Measurements from ENCODE around the gene TGFB1I1.
A peak's percentile ranks its signal among the peaks of the same experiment; 100 is the strongest.
"Not testable (repeated sequence)": the region's sequence is repeated elsewhere in the genome, so short reads cannot be mapped to it uniquely, and the experiment has no call there.

Gene TGFB1I1
- total RNA-seq = 0.04 to 0.66 reads per million in 2 experiments

DNA sequence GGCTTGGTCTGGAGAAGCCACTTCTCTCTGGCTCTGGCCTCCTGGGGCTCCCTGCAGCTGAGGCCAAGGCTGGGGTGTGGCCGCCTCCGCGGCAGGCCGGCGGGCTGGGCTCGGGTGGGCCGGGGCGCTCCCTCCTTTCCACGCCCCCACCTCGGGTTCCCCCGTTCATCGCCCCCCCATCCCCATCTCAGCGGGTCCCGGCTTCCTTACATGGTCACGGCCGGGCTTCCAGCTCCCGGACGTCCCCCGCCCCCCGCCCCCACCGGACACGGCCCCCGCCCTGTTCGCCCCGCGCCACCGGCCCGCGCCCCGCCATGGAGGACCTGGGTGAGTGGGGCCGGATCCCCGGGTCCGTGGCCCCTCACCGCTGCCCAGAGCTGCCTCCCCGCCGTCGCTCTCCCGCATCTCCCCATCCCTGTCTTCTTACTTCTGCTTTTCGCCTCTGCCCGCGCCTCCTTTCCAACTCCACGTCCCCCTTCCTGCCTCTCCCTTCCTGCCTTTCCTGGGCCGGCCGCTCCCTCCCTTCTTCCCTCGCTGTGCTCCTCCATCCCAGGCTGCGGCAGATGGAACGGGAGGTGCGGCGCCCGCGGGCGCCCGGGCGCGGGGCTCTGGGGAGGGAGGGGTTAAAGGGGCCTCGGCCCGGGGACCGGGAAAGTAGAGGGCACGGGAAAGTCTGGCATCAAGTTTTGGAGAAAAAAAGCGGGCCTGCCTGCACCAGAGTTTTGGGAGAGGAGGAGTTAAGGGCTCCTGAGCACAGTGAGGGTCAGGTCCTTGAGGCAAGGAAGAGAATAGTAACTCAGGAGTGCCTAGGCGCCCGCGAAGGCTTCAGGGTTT is at the start of gene TGFB1I1:
Gene TGFB1I1, plus strand, starts transcription at position 278 of the 834 bp plus-strand sequence. Its CDS starts 37 bp downstream, at position 315.
- no peak for DNase-seq (ENCODE audit: low read depth)

- DNase-seq (ENCODE audit: low read depth) = no peak
Measured at GRCh38 chr16:31423241-31423640, 48.7 kb upstream of the TGFB1I1 start.

- DNase-seq (ENCODE audit: low read depth) = no peak
Measured at GRCh38 chr16:31423801-31424200, 48.2 kb upstream of the TGFB1I1 start.

GRCh38 chr16:31427441-31428278 is 44.3 kb upstream of the TGFB1I1 start:
- peak; percentile 30 for DNase-seq (ENCODE audit: low read depth)

DNA sequence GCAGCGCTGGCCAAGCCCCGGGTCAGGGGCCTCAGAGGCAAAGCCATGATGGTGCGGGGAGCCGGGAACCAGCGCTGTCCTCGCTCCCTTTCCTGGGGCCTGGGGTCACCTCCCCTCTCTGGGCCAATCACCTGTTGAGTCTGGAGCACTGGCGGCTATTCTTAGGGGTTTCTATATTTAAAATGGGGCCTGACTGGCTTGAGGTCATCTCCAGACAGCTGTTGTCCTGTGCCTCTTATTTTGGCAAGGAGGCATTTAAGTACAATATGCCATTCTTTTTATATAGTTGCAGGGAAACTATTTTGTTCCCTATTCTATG is 43.7 kb upstream of the TGFB1I1 start, which contains the start of gene COX6A2:
Gene COX6A2, minus strand, starts transcription at position 82 of the 319 bp plus-strand sequence. Its CDS starts 35 bp downstream, at position 47.
- DNase-seq (ENCODE audit: low read depth) = no peak

DNA sequence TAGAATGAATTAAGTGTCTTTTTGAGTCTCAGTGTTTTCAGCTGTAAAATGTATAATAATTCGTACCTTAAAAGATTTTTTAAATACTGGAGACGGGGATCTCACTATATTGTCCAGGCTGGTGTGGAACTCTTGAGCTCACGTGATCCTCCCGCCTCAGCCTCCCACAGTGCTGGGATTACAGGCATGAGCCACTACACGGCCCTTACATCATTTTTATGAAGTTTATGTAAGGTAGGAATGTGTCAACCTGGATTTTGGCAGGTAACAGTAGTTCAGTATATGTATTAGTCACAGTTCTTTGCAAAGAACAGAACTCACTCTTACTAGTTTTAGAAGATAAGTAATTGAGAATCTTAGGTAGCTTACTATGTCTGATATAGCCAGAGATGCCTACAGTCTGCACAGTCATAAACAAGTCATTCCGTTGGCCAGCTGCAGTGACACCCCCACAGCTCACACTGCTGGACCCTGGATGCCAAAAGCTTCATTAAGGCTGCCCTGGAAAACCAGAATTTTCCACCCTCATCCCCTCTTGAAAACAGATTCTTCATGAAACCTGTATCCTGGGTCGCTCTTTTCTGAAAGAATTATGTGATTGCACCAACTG is 43.2 kb upstream of the TGFB1I1 start:
- DNase-seq (ENCODE audit: low read depth) = no peak

- no peak for DNase-seq (ENCODE audit: low read depth)
Measured at GRCh38 chr16:31429314-31429713, 42.6 kb upstream of the TGFB1I1 start.

DNA sequence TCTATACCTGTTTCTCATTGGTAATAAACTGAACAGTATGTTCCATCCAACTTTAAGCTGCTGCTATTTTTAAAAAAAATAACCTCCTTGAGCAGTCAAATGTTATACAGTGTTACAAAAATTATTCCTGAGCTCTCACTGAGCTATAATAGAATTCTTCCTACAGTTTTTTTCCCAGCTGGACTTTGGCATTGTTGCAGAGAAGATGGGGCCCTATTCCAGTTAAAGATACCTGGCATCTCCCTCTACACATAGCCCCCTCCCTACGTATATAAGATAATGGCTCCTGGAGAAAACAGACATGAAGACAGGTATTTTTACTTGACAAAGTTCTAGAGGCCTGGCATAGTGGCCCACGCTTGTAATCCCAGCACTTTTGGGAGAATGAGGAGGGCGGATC is 42.2 kb upstream of the TGFB1I1 start:
- DNase-seq (ENCODE audit: low read depth) = no peak

- no peak for DNase-seq (ENCODE audit: low read depth)
Measured at GRCh38 chr16:31430380-31431052, 41.4 kb upstream of the TGFB1I1 start.

DNA sequence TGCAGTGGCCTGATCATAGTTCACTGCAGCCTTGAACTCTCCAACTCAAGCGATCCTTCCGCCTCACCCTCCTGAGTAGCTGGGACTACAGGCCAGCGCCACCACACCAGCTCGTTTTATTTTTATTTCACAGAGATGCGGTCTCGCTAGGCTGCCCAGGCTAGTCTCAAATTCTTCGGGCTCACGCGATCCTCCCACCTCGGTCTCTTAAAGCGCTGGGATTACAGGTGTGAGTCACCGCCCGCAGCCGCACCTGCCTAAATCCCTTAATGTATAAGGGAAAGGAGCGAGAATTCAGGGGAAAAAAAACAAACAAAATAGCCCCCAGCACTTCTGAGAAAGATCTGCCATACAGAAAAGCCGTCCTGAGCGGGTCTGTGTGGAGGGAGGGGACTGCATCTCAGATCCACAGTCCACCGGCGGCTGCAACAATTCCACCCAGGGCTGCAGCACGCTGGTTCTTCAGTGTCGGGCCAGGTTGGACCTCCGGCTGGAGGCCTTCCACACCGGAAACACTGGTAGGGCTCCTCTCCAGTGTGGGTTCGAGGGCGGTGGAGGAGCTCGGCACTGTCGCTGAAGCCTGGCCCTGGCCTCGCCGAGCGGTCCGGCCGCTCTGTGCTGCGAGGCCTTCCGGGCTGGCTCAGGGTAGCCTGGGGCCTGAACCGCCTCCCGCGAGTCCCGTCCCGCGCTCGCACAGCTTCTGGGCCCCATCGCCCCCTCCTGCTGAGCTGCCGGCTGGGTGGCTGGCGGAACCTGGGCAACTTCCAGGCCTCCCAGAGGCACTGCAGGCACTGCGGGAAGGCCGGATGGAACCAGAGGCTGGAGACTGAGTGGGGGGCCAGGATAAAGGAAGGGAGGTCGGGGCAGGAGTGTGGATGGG is 36.4 kb upstream of the TGFB1I1 start:
- no peak for DNase-seq (ENCODE audit: low read depth)

DNA sequence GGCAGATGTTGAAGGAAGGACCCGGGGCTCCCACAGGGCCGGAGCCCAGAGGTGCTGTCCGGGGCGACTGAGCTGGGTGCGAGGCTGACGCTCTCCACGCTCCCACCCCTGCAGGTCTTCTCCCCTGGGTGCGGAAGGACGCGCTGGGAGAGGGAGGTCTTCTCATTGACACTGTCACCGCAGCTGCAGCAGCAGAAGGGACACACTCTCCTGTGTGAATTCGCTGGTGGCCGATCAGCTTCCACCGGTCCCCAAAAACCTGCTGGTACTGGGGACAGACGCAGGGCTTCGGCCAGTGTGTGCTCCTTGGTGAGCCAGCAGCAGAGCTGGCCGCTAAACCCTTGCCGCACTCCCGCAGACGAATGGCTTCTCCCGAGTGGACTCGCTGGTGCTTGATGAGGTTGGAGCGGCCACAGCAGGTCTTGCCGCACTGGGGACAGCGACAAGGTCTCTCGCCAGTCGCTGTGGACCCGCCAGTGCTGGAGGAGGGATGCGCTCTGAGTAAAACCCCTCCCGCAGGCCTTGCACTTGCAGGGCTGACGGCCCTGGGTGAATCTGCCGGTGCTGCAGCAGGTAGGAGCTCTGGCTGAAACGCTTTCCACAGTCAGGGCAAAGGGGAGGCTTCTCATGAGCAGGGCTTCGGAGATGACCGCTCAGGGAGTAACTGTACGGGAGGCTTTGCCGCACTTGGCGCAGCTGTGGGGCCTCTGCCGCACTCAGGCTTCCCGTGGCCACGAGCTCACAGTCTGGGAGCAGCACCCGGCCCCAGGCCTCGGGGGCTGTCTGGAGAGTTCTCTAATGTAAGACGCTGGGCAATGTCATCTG is 35.5 kb upstream of the TGFB1I1 start:
- DNase-seq (ENCODE audit: low read depth) = no peak

GRCh38 chr16:31438414-31438813 is 33.5 kb upstream of the TGFB1I1 start:
- no peak for DNase-seq (ENCODE audit: low read depth)

DNA sequence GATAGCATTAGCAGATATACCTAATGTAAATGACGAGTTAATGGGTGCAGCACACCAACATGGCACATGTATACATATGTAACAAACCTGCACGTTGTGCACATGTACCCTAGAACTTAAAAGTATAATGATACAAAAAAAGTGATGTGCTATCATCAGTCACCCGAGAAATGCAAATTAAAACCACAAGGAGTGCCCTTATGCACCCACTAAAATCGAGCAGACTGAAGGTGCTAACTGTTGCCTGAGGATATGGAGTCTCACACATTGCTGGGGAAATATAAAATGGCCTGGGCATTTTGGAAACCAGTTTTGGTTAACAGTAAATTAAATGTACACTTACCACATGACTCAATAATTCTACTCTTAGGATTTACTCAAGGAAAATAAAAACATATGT is 32.9 kb upstream of the TGFB1I1 start:
- DNase-seq (ENCODE audit: low read depth) = not testable (repeated sequence)

DNA sequence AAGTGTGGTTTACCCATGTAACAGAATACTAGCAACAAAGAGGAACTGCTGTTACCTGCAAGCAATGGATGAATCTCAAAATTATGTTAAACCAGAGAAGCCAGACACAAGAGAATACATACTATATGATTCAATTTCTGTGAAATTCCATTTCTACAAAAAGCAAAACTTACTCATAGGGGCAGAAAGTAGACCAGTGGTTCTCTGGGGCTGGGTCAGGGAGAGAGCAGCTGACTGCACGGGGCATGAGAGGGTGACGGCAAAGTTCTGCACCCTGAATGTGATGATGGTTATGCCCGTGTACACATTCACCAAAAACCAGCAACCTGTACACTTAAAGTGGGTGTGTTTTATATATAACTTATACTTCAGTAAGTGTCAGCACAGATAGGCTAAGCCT is 32.4 kb upstream of the TGFB1I1 start:
- no peak for DNase-seq (ENCODE audit: low read depth)

- DNase-seq (ENCODE audit: low read depth) = no peak
Measured at GRCh38 chr16:31440516-31441184, 31.3 kb upstream of the TGFB1I1 start.

- DNase-seq (ENCODE audit: low read depth) = no peak
Measured at GRCh38 chr16:31441956-31442355, 30.0 kb upstream of the TGFB1I1 start.

DNA sequence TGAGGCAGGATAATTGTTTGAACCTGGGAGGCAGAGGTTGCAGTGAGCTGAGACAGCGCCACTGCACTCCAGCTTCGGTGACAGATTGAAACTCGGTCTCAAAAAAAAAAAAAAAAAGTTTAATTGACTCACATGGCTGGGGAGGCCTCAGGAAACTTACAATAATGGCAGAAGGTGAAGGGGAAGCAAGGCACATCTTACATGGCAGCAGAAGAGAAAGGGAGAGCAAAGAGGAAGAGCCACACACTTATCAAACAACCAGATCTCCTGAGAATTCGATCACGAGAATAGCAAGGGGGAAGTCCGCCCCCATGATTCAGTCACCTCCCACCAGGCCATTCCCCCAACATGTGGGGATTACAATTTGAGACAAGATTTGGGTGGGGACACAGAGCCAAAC is 26.0 kb upstream of the TGFB1I1 start:
- not testable (repeated sequence) for DNase-seq (ENCODE audit: low read depth)

DNA sequence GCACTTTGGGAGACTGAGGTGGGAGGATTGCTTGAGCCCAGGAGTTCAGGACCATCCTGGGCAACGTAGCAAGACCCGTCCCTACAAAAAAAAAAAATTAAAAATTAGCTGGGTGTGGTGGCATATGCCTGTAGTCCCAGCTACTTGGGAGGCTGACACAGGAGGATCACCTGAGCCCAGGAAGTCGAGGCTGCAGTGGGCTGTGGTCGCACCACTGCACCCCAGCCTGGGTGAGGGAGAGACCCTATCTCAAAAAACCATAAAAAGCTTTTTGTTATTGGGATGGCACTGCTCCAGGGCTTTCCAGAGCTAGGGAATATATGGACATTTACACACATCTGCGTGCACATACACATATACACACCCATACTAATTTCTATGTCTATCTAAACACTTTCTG is 20.8 kb upstream of the TGFB1I1 start:
- DNase-seq (ENCODE audit: low read depth) = no peak

DNA sequence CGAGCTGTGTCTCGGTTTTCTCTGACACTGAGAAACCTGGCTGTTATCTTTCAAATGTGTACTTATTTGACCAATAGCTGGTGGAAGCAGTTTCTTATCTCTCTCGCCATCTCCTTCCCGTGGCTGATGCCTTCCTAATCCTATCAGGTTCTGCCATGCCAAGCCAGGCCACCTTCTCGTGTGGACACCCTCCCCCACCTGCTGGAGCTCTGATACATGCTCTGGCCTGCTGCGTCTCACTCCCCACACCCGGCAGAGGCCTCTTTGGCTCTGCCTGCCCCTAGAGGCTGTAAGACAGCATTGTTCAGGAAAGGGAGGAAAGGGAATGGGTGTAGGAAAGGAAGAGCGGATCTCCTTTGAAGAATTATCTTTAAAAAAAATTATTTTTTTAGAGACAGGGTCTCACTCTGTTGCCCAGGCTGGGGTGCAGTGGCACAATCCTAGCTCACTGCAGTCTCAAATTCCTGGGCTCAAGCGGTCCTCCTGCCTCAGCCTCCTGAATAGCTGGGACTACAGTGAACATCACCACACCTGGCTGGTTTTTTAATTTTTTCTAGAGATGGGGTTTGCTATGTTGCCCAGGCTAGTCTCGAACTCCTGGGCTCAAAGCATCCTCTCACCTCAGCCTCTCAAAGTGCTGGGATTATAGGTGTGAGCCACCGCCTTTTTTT is 20.1 kb upstream of the TGFB1I1 start:
- no peak for DNase-seq (ENCODE audit: low read depth)
